ENCODE results near the gene RELN. TPM values are rescaled to one million over a fixed set of nuclear protein-coding genes. Genes with fewer than 3 reads are reported as not detected.

Gene RELN
- total and polyA plus RNA-seq, 2 of the 13 experiments (the other 11 are each of a cell fraction or from before 2014, with no cell fraction given): 315 to 332 TPM

DNA sequence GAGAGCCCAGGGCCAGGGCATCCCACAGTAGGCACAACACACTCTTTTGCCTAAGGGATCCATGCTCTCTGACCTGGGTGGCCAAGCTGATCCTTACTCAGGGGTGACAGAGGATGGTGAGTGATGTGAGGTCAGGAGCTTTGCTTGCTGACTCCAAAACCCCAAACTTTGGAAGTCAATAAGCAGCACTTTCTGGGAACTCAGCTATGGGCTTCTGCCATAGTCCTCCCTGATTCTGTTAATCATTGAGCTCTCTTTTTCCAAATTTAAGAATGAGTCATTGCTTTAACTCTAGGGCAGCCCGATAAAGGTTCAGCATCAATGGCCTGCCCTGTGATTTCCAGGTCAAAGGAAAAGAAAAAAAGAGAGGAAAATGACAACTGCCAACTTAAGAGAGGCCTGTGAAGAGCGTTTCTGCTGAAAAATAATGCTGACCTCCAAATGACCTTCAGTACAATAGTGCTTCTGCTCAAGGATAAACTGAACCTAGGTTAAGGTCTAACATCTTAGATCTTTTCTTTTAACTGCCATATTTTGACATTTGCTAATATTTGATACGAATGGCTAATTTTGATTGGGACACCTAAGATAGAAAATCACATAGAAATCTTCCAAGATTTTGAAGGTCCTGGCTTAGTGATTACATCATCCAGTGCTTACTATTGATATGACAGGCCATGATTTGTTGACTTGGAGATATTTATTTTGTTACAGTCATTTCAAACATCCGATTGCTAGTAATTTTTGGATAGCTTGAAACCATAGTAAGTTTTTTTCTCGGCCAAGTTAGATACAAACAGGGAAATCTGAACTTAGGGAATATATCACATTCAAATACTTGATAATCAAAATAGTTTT lies 20.8 kb upstream of the RELN start (continued):
- TF ChIP-seq ZNF335 (CRISPR knock-in tag; IDR thresholded peaks at IDR 0.05) (no peak), ZKSCAN8 (CRISPR knock-in tag; IDR thresholded peaks at IDR 0.05; ENCODE audit: borderline replicate concordance) (no peak), KDM4B (CRISPR knock-in tag; IDR thresholded peaks at IDR 0.05) (no peak), ZMAT3 (CRISPR knock-in tag; conservative IDR thresholded peaks at IDR 0.05) (no peak), NFE2 (CRISPR knock-in tag; IDR thresholded peaks at IDR 0.05) (no peak), ZNF333 (CRISPR knock-in tag; IDR thresholded peaks at IDR 0.05; ENCODE audit: borderline replicate concordance) (no peak), CBX1 (IDR thresholded peaks at IDR 0.05; ENCODE audit: low read depth) (no peak), DNMT1 (CRISPR knock-in tag; IDR thresholded peaks at IDR 0.05) (no peak), ZNF652 (CRISPR knock-in tag; IDR thresholded peaks at IDR 0.05; ENCODE audit: borderline replicate concordance, low read depth) (no peak), FOXA3 (CRISPR knock-in tag; IDR thresholded peaks at IDR 0.05) (peak; percentile 46), SCMH1 (CRISPR knock-in tag; IDR thresholded peaks at IDR 0.05; ENCODE audit: borderline replicate concordance) (no peak), ZNF20 (CRISPR knock-in tag; IDR thresholded peaks at IDR 0.05) (no peak), ARNT2 (CRISPR knock-in tag; IDR thresholded peaks at IDR 0.05; ENCODE audit: low read depth) (no peak), ZSCAN9 (CRISPR knock-in tag; IDR thresholded peaks at IDR 0.05; ENCODE audit: borderline replicate concordance) (peak; percentile 15; the same call in 1 of the 2 replicates), ZNF263 (CRISPR knock-in tag; IDR thresholded peaks at IDR 0.05) (peak; percentile 68; the same call in 1 of the 2 replicates), HNRNPH1 (optimal IDR thresholded peaks at IDR 0.05; ENCODE audit: low read depth, low read length) (no peak), SOX5 (CRISPR knock-in tag; IDR thresholded peaks at IDR 0.05; ENCODE audit: borderline replicate concordance) (peak; percentile 48; the same call in 1 of the 2 replicates), ZNF205 (CRISPR knock-in tag; IDR thresholded peaks at IDR 0.05) (no peak), SPEN (CRISPR knock-in tag; IDR thresholded peaks at IDR 0.05; ENCODE audit: low read depth) (no peak), HNRNPLL (IDR thresholded peaks at IDR 0.05; ENCODE audit: low read depth, low read length, poor library complexity, severe bottlenecking) (no peak), FOXO1 (CRISPR knock-in tag; IDR thresholded peaks at IDR 0.05) (no peak; the same call in 1 of the 2 replicates)
- TF ChIP-seq, protein P1, sequence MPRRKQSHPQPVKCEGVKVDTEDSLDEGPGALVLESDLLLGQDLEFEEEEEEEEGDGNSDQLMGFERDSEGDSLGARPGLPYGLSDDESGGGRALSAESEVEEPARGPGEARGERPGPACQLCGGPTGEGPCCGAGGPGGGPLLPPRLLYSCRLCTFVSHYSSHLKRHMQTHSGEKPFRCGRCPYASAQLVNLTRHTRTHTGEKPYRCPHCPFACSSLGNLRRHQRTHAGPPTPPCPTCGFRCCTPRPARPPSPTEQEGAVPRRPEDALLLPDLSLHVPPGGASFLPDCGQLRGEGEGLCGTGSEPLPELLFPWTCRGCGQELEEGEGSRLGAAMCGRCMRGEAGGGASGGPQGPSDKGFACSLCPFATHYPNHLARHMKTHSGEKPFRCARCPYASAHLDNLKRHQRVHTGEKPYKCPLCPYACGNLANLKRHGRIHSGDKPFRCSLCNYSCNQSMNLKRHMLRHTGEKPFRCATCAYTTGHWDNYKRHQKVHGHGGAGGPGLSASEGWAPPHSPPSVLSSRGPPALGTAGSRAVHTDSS (CRISPR knock-in tag; conservative IDR thresholded peaks at IDR 0.05): no peak
